GM13976 (cell line): Measurements from ENCODE around the gene GALNT10.

Experiments used
- DNase-seq: peaks from one replicate; pipeline ENCODE4 v3.0.0; 2012; ENCODE audit warnings: low spot score
- CTCF ChIP-seq: IDR thresholded peaks from 2 replicates; pipeline ENCODE4 v1.5.1; 2012; ENCODE audit warnings: borderline replicate concordance, mild to moderate bottlenecking; ENCODE audit not compliant: insufficient read depth; ENCODE audit errors: extremely low read depth, missing control alignments, control extremely low read depth
- in situ Hi-C: fragments of 300-500 bp; cut with MboI; formaldehyde crosslinking; loops from one replicate; pipeline ENCODE4 v1.12.0; 2022; ENCODE audit warnings: low sequenced_read_pairs, mixed read lengths, inconsistent platforms; ENCODE audit not compliant: unreplicated experiment

GALNT10 gene

GRCh38 chr5:154316223-154316935 is 125.8 kb downstream of the GALNT10 start:
- DNase-seq: no peak
- in situ Hi-C loops: no loop called here
- no peak for TF ChIP-seq CTCF

- in situ Hi-C loops: no loop called here
Measured at GRCh38 chr5:154317916-154318315, 127.4 kb downstream of the GALNT10 start.

GRCh38 chr5:154318691-154319090 is 128.2 kb downstream of the GALNT10 start:
- no peak for TF ChIP-seq CTCF
- no peak for DNase-seq
- in situ Hi-C loops: no loop called here

More at GRCh38 chr5:154317916-154318315, 127.4 kb downstream of the GALNT10 start:
- no peak for DNase-seq
- TF ChIP-seq CTCF: no peak

GRCh38 chr5:154319736-154320135 is 129.2 kb downstream of the GALNT10 start:
- no peak for TF ChIP-seq CTCF
- in situ Hi-C loops: no loop called here

GRCh38 chr5:154320224-154321089 is 129.9 kb downstream of the GALNT10 start:
- TF ChIP-seq CTCF: no peak
- no peak for DNase-seq
- in situ Hi-C loops: no loop called here

More at GRCh38 chr5:154319736-154320135, 129.2 kb downstream of the GALNT10 start:
- DNase-seq: no peak

GRCh38 chr5:154321546-154321945 is 131.0 kb downstream of the GALNT10 start:
- TF ChIP-seq CTCF: no peak
- in situ Hi-C loops: no loop called here
- no peak for DNase-seq
